Ishikawa (cell line): Measurements from ENCODE around the gene CACNA2D2.

Experiments used
- CEBPB ChIP-seq: IDR thresholded peaks from 2 replicates; pipeline ENCODE4 v1.6.1; 2012
- CREB1 ChIP-seq: IDR thresholded peaks from 2 replicates; pipeline ENCODE4 v1.6.1; 2012; ENCODE audit warnings: low read depth
- EGR1 ChIP-seq: IDR thresholded peaks from 2 replicates; pipeline ENCODE4 v1.6.1; 2012
- EP300 ChIP-seq: IDR thresholded peaks from 2 replicates; pipeline ENCODE4 v1.6.1; 2012; ENCODE audit warnings: borderline replicate concordance
- FOXM1 ChIP-seq: IDR thresholded peaks from 2 replicates; pipeline ENCODE4 v1.6.1; 2012; ENCODE audit warnings: low read depth, borderline replicate concordance
- NFIC ChIP-seq: IDR thresholded peaks from 2 replicates; pipeline ENCODE4 v1.6.1; 2012
- RAD21 ChIP-seq: IDR thresholded peaks from 2 replicates; pipeline ENCODE4 v1.6.1; 2012; ENCODE audit warnings: low read depth
- REST ChIP-seq: IDR thresholded peaks from 2 replicates; pipeline ENCODE4 v1.6.1; 2012; ENCODE audit warnings: low read depth, mild to moderate bottlenecking
- TAF1 ChIP-seq: IDR thresholded peaks from 2 replicates; pipeline ENCODE4 v1.6.1; 2012; ENCODE audit warnings: low read depth, mild to moderate bottlenecking
- TEAD4 ChIP-seq: IDR thresholded peaks from 2 replicates; pipeline ENCODE4 v1.6.1; 2012
- YY1 ChIP-seq: IDR thresholded peaks from 2 replicates; pipeline ENCODE4 v1.6.1; 2012; ENCODE audit warnings: low read depth
- TF ChIP-seq, protein P1 (sequence below): IDR thresholded peaks from 2 replicates; pipeline ENCODE4 v1.6.1; 2012
- TF ChIP-seq, protein P2 (sequence below): IDR thresholded peaks from 2 replicates; pipeline ENCODE4 v1.6.1; 2012

- TF ChIP-seq, protein P1, sequence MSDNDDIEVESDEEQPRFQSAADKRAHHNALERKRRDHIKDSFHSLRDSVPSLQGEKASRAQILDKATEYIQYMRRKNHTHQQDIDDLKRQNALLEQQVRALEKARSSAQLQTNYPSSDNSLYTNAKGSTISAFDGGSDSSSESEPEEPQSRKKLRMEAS = peak; percentile 48; the same call in 1 of the 2 replicates
- TF ChIP-seq EP300 = no peak
- TF ChIP-seq NFIC = 0 out of 2 replicates have a peak, but pooled peaks have one; percentile 5
- no peak for TF ChIP-seq RAD21
- 0 out of 2 replicates have a peak, but pooled peaks have one; percentile 62 for TF ChIP-seq CREB1
- no peak for TF ChIP-seq REST
- no peak for TF ChIP-seq FOXM1
- no peak for TF ChIP-seq TEAD4
- peak; percentile 78; the same call in 1 of the 2 replicates for TF ChIP-seq YY1
- no peak for TF ChIP-seq EGR1
- TF ChIP-seq CEBPB = no peak
- peak; percentile 62; the same call in 1 of the 2 replicates for TF ChIP-seq TAF1
- TF ChIP-seq, protein P2, sequence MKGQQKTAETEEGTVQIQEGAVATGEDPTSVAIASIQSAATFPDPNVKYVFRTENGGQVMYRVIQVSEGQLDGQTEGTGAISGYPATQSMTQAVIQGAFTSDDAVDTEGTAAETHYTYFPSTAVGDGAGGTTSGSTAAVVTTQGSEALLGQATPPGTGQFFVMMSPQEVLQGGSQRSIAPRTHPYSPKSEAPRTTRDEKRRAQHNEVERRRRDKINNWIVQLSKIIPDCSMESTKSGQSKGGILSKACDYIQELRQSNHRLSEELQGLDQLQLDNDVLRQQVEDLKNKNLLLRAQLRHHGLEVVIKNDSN = peak; percentile 62
Measured at GRCh38 chr3:50358911-50359759, 144.3 kb downstream of the CACNA2D2 start, which contains the start of gene TMEM115.
